LNCAP (cell line): ENCODE data around the gene EXOC1L.

ENCODE experiments used
- CTCF ChIP-seq: fragments of 450-650 bp; IDR thresholded peaks from 2 replicates; pipeline ENCODE4 v1.5.1; 2017; ENCODE audit warnings: mild to moderate bottlenecking

Gene EXOC1L

GRCh38 chr4:55859711-55860110, 40.1 kb downstream of the EXOC1L start:
- TF ChIP-seq CTCF, result no peak

GRCh38 chr4:55864577-55865223, 45.1 kb downstream of the EXOC1L start:
- TF ChIP-seq CTCF, result no peak

DNA sequence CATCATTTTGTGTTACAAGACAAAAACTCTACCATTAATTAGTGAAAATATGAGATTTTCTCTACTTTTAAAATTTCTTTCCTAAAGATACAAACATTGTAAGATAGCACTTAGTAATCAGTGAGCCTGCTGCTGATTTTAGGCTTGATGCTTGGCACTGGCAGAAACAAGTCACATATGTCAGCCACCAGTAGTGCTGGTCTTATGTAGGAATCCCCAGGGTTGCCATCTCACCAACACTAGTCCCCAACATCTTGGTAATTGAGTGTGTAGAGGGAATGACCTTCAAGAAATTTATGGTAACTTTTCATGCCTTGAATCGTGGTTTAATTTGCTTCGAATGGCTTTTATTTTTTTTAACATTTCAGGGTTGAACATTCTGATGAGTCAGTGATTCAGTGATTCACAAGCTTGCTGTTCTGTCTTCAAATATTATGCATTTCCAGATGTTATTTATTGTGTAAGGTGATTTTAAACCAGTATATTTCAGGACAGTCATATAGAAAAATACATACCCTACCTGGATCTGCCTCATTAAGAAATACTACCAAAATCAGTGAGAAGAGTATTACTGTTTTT, 45.7 kb downstream of the EXOC1L start:
- TF ChIP-seq CTCF, result no peak

DNA sequence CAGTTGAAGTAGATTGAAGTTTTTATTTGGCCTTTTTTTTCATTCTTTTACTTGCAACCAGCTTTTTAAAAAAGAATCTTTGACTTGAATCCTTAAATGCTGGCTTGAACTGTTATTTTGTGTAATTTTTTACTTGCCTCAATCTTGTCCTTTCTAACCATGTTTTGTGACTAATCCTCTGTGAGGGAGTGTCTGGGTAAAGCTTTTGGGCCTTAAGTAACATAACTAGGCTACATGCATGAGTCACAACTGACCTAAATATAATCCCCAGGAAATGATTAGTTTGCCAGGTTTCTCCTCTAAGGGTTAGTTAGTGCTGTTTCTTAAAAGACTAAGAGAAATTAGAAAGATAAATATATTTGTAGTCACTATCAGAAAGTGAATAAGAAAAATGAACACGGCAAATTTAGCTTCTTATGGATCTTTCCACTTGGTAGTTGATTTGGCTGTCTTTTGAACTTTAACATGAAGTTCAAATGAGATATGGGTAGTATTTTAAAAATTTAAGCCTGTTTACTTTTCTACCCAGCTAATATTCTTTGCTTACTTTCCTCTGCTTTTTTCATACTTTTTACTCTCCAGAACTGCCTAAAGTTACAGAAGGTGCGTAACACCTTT, 46.8 kb downstream of the EXOC1L start:
- TF ChIP-seq CTCF, result no peak

- peak; percentile 89 for TF ChIP-seq CTCF
Measured at GRCh38 chr4:55866973-55867574, 47.5 kb downstream of the EXOC1L start.

DNA sequence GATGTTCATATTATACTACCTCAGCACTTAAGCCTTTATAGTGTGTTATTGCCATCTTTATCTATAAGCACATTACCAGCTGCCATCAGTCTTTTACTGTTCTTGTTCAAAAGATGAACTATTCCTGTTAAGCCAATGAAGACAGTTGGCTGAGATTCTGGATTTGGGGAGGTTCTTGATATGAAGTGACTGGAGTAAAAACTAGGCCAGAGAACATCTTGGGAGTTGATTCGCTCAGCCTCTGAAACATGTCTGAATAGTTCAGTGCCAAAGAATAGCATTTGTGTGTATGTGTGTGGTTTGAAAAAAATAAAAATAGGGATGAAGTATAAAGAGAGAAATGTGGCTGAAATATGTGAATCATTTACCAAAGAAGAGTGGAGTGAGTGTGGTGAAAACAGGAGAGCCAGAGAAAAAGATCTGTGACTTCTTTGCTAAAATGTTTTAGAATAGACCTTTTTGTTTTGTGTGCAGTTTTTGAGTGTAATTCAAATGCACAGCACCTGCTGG, 49.0 kb downstream of the EXOC1L start:
- TF ChIP-seq CTCF, result no peak

GRCh38 chr4:55871299-55871800, 51.8 kb downstream of the EXOC1L start:
- TF ChIP-seq CTCF, result no peak
